K562 (cell line): ENCODE data around the gene SIRT7. TPM values are rescaled to one million over a fixed set of nuclear protein-coding genes. Genes with fewer than 3 reads are reported as not detected.

Experiments
- ASH1L ChIP-seq: fragments of 450-650 bp; IDR thresholded peaks from 2 replicates; pipeline ENCODE4 v1.6.1; 2018; ENCODE audit warnings: borderline replicate concordance, mild to moderate bottlenecking, low read depth; ENCODE audit not compliant: partially characterized antibody
- ATF1 ChIP-seq, 2 experiments: fragments of 450-650 bp in 1 of 2; IDR thresholded peaks; 2 replicates each; pipeline ENCODE4 v1.6.1; 2016; ENCODE audit warnings: missing compliant biosample characterization in 1 of 2, missing genetic modification characterization in 1 of 2
- FOXK2 ChIP-seq, 2 experiments: fragments of 450-650 bp; IDR thresholded peaks in 1 of 2; conservative IDR thresholded peaks in 1 of 2; 2 replicates each; pipeline ENCODE4 v1.6.1; 2016; ENCODE audit warnings: low read depth in 2 of 2, mild to moderate bottlenecking in 1 of 2
- HES1 ChIP-seq: fragments of 450-650 bp; IDR thresholded peaks from 2 replicates; pipeline ENCODE4 v1.6.1; 2016; ENCODE audit warnings: low read depth, mild to moderate bottlenecking, moderate library complexity
- HMGXB4 ChIP-seq: sonication (generic); formaldehyde crosslinking; IDR thresholded peaks from 2 replicates; pipeline ENCODE4 v1.8.1; 2023; ENCODE audit warnings: mild to moderate bottlenecking, missing genetic modification reagents
- LCOR ChIP-seq: sonication (generic); formaldehyde crosslinking; IDR thresholded peaks from 2 replicates; pipeline ENCODE4 v1.8.0; 2022; ENCODE audit warnings: mild to moderate bottlenecking, missing genetic modification reagents
- MTA3 ChIP-seq: fragments of 450-650 bp; formaldehyde crosslinking; IDR thresholded peaks from 2 replicates; pipeline ENCODE4 v1.6.1; 2017; ENCODE audit warnings: mild to moderate bottlenecking, borderline replicate concordance
- PPARD ChIP-seq: fragments of 250-450 bp; sonication (Bioruptor Pico); IDR thresholded peaks from 2 replicates; pipeline ENCODE4 v1.8.0; 2022; ENCODE audit warnings: inconsistent platforms, mild to moderate bottlenecking, moderate library complexity
- RCOR1 ChIP-seq, 2 experiments: IDR thresholded peaks; 2 replicates each; pipeline ENCODE4 v1.6.1; 2012; ENCODE audit warnings: low read depth in 2 of 2, low read length in 2 of 2, borderline replicate concordance in 1 of 2, improper control_type of control experiment in 1 of 2
- SIX5 ChIP-seq, 2 experiments: IDR thresholded peaks; 2 replicates each; pipeline ENCODE4 v1.6.1; 2011; ENCODE audit warnings: low read length in 2 of 2, borderline replicate concordance in 1 of 2, low read depth in 1 of 2, mild to moderate bottlenecking in 1 of 2, moderate library complexity in 1 of 2; ENCODE audit not compliant: insufficient read depth in 1 of 2
- SMAD2 ChIP-seq: fragments of 150-350 bp; IDR thresholded peaks from 2 replicates; pipeline ENCODE4 v1.6.1; 2014; ENCODE audit warnings: low read depth, mild to moderate bottlenecking, low read length
- TAF7 ChIP-seq: fragments of 450-650 bp; IDR thresholded peaks from 2 replicates; pipeline ENCODE4 v1.6.1; 2016; ENCODE audit warnings: missing genetic modification characterization, missing compliant biosample characterization
- TAL1 ChIP-seq: fragments of 450-650 bp; IDR thresholded peaks from 2 replicates; pipeline ENCODE4 v1.6.1; 2016; ENCODE audit warnings: mild to moderate bottlenecking
- TBP ChIP-seq: optimal IDR thresholded peaks from 2 replicates; pipeline ENCODE3; 2011; ENCODE audit warnings: low read depth, low read length, improper control_type of control experiment
- TCF15 ChIP-seq: fragments of 250-450 bp; sonication (Bioruptor Pico); IDR thresholded peaks from 2 replicates; pipeline ENCODE4 v1.8.0; 2022; ENCODE audit warnings: moderate library complexity, mild to moderate bottlenecking, inconsistent platforms
- ZBTB7A ChIP-seq: IDR thresholded peaks from 2 replicates; pipeline ENCODE4 v1.6.1; 2011; ENCODE audit warnings: low read depth, mild to moderate bottlenecking, low read length, moderate library complexity, borderline replicate concordance; ENCODE audit not compliant: control insufficient read depth
- ZFP36 ChIP-seq: fragments of 150-350 bp; IDR thresholded peaks from 2 replicates; pipeline ENCODE4 v1.6.1; 2018; ENCODE audit warnings: low read length, low read depth; ENCODE audit not compliant: partially characterized antibody
- ZNF280B ChIP-seq: fragments of 250-450 bp; sonication (Bioruptor Pico); IDR thresholded peaks from 2 replicates; pipeline ENCODE4 v1.5.1; 2021; ENCODE audit warnings: mild to moderate bottlenecking
- polyA plus RNA-seq, 8 experiments: library from polyadenylated mRNA; depleted of rRNA in 4 of 8; stranded (reverse) in 5 of 8; unstranded in 3 of 8; fragments of >200 nt; fragmentation: Nextera tagmentation in 2 of 8; fragmentation: Illumina TruSeq in 1 of 8; extraction: Ambion mirVana in 2 of 8; extraction: Trizol in 1 of 8; gene quantifications; 2 replicates each; pipeline versions ENCODE4 v1.2.1 to v1.2.3, GENCODE V29; 2011 to 2014; ENCODE audit warnings: inconsistent platforms in 1 of 8, missing spikeins in 1 of 8
- total RNA-seq, 7 experiments: library from RNA; depleted of rRNA in 6 of 7; stranded (reverse); fragments of >200 nt in 6 of 7; fragmentation: Illumina TruSeq in 2 of 7; extraction: Trizol in 2 of 7; gene quantifications; 2 replicates each; pipeline versions ENCODE4 v1.2.1 to v1.2.3, GENCODE V29; 2011 to 2021; ENCODE audit warnings: low replicate concordance in 1 of 7
- TF ChIP-seq, protein P1 (sequence below): IDR thresholded peaks from 2 replicates; pipeline ENCODE4 v1.6.1; 2011; ENCODE audit warnings: borderline replicate concordance, low read depth, mild to moderate bottlenecking, moderate library complexity, low read length; ENCODE audit not compliant: insufficient read depth, poor library complexity, severe bottlenecking

Gene SIRT7
- total and polyA plus RNA-seq, 9 of the 15 experiments (the other 6 are each of a cell fraction or from before 2014, with no cell fraction given) = 1.6 to 54.8 (median 20.3) TPM

- TF ChIP-seq LCOR (CRISPR knock-in tag) = no peak
- TF ChIP-seq TAL1 = no peak
- no peak for TF ChIP-seq ZNF280B (CRISPR knock-in tag)
- TF ChIP-seq SIX5 (IDR thresholded peaks at IDR 0.05; ENCODE audit: borderline replicate concordance in 1 of 2, insufficient read depth in 1 of 2, low read depth in 1 of 2, low read length in 2 of 2) = no peak
- TF ChIP-seq HMGXB4 = no peak; the same call in 1 of the 2 replicates
- TF ChIP-seq RCOR1 (IDR thresholded peaks at IDR 0.05; ENCODE audit: borderline replicate concordance in 1 of 2, low read depth in 2 of 2, low read length in 2 of 2) = no peak
- no peak for TF ChIP-seq PPARD
- TF ChIP-seq TBP = peak; percentile 14
- TF ChIP-seq ATF1 (CRISPR knock-in tag; IDR thresholded peaks at IDR 0.05) = no peak
- no peak for TF ChIP-seq ATF1 (tag; IDR thresholded peaks at IDR 0.05)
- TF ChIP-seq FOXK2 (conservative IDR thresholded peaks at IDR 0.05 in 1 of 2, IDR thresholded peaks at IDR 0.05 in 1 of 2; ENCODE audit: low read depth in 2 of 2) = no peak
- TF ChIP-seq TAF7 = no peak
- TF ChIP-seq ZBTB7A = peak; percentile 38; the same call in 1 of the 2 replicates
- TF ChIP-seq, protein P1, sequence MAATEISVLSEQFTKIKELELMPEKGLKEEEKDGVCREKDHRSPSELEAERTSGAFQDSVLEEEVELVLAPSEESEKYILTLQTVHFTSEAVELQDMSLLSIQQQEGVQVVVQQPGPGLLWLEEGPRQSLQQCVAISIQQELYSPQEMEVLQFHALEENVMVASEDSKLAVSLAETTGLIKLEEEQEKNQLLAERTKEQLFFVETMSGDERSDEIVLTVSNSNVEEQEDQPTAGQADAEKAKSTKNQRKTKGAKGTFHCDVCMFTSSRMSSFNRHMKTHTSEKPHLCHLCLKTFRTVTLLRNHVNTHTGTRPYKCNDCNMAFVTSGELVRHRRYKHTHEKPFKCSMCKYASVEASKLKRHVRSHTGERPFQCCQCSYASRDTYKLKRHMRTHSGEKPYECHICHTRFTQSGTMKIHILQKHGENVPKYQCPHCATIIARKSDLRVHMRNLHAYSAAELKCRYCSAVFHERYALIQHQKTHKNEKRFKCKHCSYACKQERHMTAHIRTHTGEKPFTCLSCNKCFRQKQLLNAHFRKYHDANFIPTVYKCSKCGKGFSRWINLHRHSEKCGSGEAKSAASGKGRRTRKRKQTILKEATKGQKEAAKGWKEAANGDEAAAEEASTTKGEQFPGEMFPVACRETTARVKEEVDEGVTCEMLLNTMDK = no peak
- no peak for TF ChIP-seq ZFP36
- peak; percentile 36; the same call in 1 of the 2 replicates for TF ChIP-seq MTA3
- TF ChIP-seq ASH1L = no peak
- no peak for TF ChIP-seq SMAD2
- no peak for TF ChIP-seq HES1
- no peak for TF ChIP-seq TCF15 (CRISPR knock-in tag)
Measured at GRCh38 chr17:81917565-81918332, at the start of gene SIRT7 (continued).
